GM18868 (cell line): Measurements from ENCODE around the gene PDE6C.

Source experiments
- ATAC-seq: cut with Tn5 transposase; IDR thresholded peaks from one replicate; pipeline ENCODE4 v1.9.1; 2021; ENCODE audit warnings: mild to moderate bottlenecking, moderate library complexity; ENCODE audit not compliant: unreplicated experiment

Gene PDE6C

DNA sequence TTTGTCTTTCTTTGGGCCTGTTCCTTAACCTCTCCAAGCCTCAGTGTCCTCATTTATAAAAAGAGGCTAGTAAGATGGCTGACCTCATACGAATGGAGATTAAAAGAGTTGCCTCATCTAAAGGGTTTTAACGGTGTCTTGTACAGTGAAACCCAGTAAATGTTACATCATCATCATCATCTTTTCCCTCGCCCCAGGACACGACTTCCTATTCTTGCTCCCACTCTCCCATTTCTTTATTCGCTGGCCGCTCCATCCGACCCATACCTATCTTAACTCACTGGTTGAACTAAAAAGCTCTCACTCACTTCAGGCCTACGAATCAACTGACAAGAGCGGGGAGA is 89.5 kb downstream of the PDE6C start:
- peak; percentile 18 for ATAC-seq

DNA sequence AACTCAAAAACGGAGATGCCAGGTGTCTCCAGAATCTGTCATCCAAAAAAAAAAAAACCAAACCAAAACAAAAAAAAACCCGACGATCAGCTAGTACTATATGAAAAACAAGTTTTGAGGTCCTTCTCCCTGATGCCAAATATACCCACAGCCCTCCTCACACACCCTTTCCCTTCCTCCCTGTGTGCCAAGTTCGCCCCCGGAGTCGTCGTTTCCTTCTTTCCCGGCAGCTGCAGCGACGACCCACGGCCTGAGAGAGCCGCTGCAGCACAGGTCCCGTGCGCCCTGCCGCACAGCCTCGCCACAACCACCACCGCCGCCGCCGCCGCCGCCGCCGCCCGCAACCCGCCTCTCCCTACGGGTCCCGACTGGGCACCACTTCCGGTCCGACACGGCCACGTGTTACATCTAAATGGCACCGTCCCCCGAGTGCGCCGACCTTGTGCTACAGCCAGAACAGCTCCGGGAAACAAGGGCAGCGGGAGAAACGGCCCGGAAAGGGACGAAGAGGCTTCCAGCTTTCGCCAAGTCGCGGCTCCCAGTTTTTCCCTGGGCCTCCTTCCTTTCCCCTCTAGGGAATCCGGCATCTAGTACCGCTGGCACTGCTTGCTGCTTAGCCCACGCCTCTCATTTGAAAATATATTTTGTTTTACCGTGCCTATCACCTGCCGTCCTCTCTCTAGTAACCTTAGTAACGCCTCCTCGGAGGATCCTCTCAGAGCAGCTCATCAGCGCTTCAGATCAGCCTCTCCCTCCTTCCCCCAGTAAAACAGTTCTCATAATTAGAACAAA is 90.1 kb downstream of the PDE6C start, which contains the start of gene FRA10AC1:
TSS of gene FRA10AC1 (minus strand) at position 383 of the 792 bp plus-strand sequence. CDS start 2,486 bp downstream, outside the sequence.
- ATAC-seq, result peak; percentile 85

DNA sequence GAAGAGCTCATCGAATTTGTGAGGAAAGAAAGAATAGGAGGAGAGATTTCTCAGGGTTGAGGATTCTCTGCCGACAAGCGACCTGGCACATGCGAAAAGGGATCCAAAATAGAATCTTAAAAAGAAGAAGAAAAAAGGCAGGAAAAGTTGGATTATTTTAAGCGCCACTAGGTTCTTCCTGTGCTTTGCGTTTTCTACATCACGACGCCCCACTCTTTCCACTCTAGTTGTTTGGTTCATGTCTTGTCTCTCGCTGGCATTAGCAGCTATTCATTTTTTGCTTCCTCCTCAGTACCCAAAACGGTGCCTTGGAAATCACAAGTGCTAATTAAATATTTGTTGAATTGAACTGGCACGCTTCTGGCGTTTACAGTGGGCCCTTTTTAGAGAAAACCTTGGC is 90.7 kb downstream of the PDE6C start:
- ATAC-seq, result no peak

- ATAC-seq, result no peak
Observed at GRCh38 chr10:93703841-93704240, 91.5 kb downstream of the PDE6C start.

DNA sequence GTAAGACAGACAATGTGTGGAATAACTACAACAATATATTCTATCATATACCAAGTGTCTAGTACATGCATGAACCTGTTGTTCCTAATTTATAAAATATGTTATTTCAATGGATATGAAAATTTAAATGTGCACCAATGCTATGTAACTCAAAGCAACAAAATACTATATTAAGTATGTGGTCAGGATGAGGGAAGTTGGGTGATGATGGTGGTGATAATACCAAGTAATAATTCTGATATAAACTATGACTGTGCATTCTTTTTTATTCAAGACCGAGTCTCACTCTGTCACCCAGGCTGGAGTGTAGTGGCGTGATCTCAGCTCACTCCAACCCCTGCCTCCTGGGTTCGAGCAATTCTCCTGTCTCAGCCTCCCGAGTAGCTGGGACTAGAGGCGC is 92.1 kb downstream of the PDE6C start:
- ATAC-seq, result no peak

- no peak for ATAC-seq
Observed at GRCh38 chr10:93707623-93708022, 95.3 kb downstream of the PDE6C start.

- ATAC-seq, result no peak
Observed at GRCh38 chr10:93710333-93710909, 98.1 kb downstream of the PDE6C start.

- ATAC-seq, result no peak
Observed at GRCh38 chr10:93711891-93712290, 99.6 kb downstream of the PDE6C start.

DNA sequence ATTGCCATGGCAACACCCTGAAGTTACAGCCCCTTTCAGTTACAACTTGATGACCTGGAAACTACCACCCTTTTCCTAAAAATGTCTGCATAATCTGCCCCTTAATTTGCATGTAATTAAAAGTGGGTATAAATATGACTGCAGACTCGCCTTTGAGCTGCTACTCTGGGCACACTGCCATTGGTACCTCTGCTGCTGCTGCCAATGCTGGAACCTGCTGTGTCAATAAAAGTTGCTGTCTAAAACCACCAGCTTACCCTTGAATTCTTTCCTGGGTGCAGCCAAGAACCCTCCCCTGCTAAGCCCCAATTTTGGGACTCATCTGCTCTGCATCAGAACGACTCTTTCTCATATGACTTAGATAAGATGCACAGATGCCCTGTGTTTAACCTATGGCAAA is 100.3 kb downstream of the PDE6C start:
- no peak for ATAC-seq

GRCh38 chr10:93715345-93715744 is 103.0 kb downstream of the PDE6C start:
- peak; percentile 94 for ATAC-seq
